Uterus (tissue), 4 donors: ENCODE measurements around the gene NBEAL2. TPM values are rescaled to one million over a fixed set of nuclear protein-coding genes. Genes with fewer than 3 reads are reported as not detected.
A peak's percentile ranks its signal among the peaks of the same experiment; 100 is the strongest.

Experiments used
- DNase-seq, 2 donors: peaks; one replicate each; pipeline ENCODE4 v3.0.0-alpha.2; 2019 to 2020
- H3K27ac ChIP-seq, 2 donors: fragments of 200-600 bp; sonication (generic); 1 replicate in 1 of 2; 2 replicates in 1 of 2; pipeline ENCODE4 v1.5.1; 2016 to 2018
- H3K27me3 ChIP-seq, 2 donors: fragments of 200-600 bp; sonication (generic); one replicate each; pipeline ENCODE4 v1.5.1; 2018 to 2019; ENCODE audit warnings: control low read depth in 1 of 2
- H3K36me3 ChIP-seq, 2 donors: fragments of 200-600 bp; sonication (generic); one replicate each; pipeline ENCODE4 v1.5.1; 2019; ENCODE audit warnings: control low read depth in 1 of 2
- H3K4me1 ChIP-seq, 2 donors: fragments of 200-600 bp; sonication (generic); one replicate each; pipeline ENCODE4 v1.5.1; 2018 to 2019; ENCODE audit warnings: control low read depth in 1 of 2
- H3K4me3 ChIP-seq, 2 donors: fragments of 200-600 bp; sonication (generic); 1 replicate in 1 of 2; 2 replicates in 1 of 2; pipeline ENCODE4 v1.5.1; 2018 to 2019; ENCODE audit warnings: mild to moderate bottlenecking in 1 of 2
- H3K9me3 ChIP-seq, 2 donors: fragments of 200-600 bp; sonication (generic); one replicate each; pipeline ENCODE4 v1.5.1; 2019; ENCODE audit warnings: control low read depth in 1 of 2
- CTCF ChIP-seq, 4 experiments: fragments of 200-600 bp in 2 of 4; fragments of 450-650 bp in 2 of 4; sonication (generic) in 2 of 4; IDR thresholded peaks; one replicate each; pipeline ENCODE4 v1.5.1; 2016 to 2019; ENCODE audit warnings: antibody characterized with exemption in 4 of 4, mild to moderate bottlenecking in 2 of 4, moderate library complexity in 1 of 4
- POLR2A ChIP-seq, 2 donors: fragments of 450-650 bp; IDR thresholded peaks; one replicate each; pipeline ENCODE4 v1.6.1; 2016; ENCODE audit warnings: antibody characterized with exemption in 2 of 2, mild to moderate bottlenecking in 1 of 2, moderate library complexity in 1 of 2
- intact Hi-C: fragments of 100-400 bp; cut with DNase I; formaldehyde crosslinking; loops from one replicate; pipeline ENCODE4 v1.15.1; 2023; ENCODE audit warnings: low total_unique reads
- total RNA-seq, 4 donors: library from RNA; depleted of rRNA in 3 of 4; stranded (reverse); fragments of >200 nt in 3 of 4; gene quantifications; one replicate each; pipeline versions ENCODE4 v1.1.0 to v1.2.4, GENCODE V29; 2014 to 2023
- donor health status: DM: yes; HTN: yes; CAD: no.

Gene NBEAL2
- total RNA-seq, 4 donors from 2014 or later, result 13.1 to 41.1 (median 23.8) TPM

GRCh38 chr3:47001731-47002170 lies 22.3 kb downstream of the NBEAL2 start:
- no peaks in the 10 kb centered on the region for H3K27me3 ChIP-seq
- H3K4me1 ChIP-seq, result no peaks in the 10 kb centered on the region
- no peaks in the 10 kb centered on the region for H3K9me3 ChIP-seq
- TF ChIP-seq CTCF (IDR thresholded peaks at IDR 0.05) (no peak), POLR2A (IDR thresholded peaks at IDR 0.05) (no peak)
- H3K36me3 ChIP-seq, result no peaks in the 10 kb centered on the region
- DNase-seq, result no peak
- H3K27ac ChIP-seq, result no peak overlapping the region
- intact Hi-C loops, result no loop called here
- H3K4me3 ChIP-seq, result no peak overlapping the region

- DNase-seq, result no peak
- no peak overlapping the region for H3K4me3 ChIP-seq
- no peak overlapping the region for H3K27ac ChIP-seq
- no peak for TF ChIP-seq CTCF (IDR thresholded peaks at IDR 0.05)
- no peak for TF ChIP-seq POLR2A (IDR thresholded peaks at IDR 0.05)
- H3K4me1 ChIP-seq, result no peaks in the 10 kb centered on the region
- no peaks in the 10 kb centered on the region for H3K9me3 ChIP-seq
- no peaks in the 10 kb centered on the region for H3K27me3 ChIP-seq
- H3K36me3 ChIP-seq, result no peaks in the 10 kb centered on the region
- intact Hi-C loops, result no loop called here
These were observed 22.9 kb downstream of the NBEAL2 start for GRCh38 chr3:47002171-47003055.

GRCh38 chr3:47003056-47003410 lies 23.6 kb downstream of the NBEAL2 start:
- Histone ChIP-seq H3K4me1 (no peaks in the 10 kb centered on the region), H3K4me3 (no peak overlapping the region), H3K27me3 (no peaks in the 10 kb centered on the region), H3K9me3 (no peaks in the 10 kb centered on the region), H3K27ac (no peak overlapping the region), H3K36me3 (no peaks in the 10 kb centered on the region)
- intact Hi-C loops, result no loop called here
- TF ChIP-seq POLR2A (IDR thresholded peaks at IDR 0.05), result no peak
- TF ChIP-seq CTCF (IDR thresholded peaks at IDR 0.05), result no peak
- DNase-seq, result peak in 1 of 2 donors; percentile 9

- H3K36me3 ChIP-seq, result no peaks in the 10 kb centered on the region
- no peak overlapping the region for H3K4me3 ChIP-seq
- peak; percentile 14 to 18 for DNase-seq
- H3K9me3 ChIP-seq, result no peaks in the 10 kb centered on the region
- H3K27me3 ChIP-seq, result no peaks in the 10 kb centered on the region
- TF ChIP-seq POLR2A (IDR thresholded peaks at IDR 0.05) (no peak), CTCF (IDR thresholded peaks at IDR 0.05) (no peak)
- intact Hi-C loops, result no loop called here
- H3K4me1 ChIP-seq, result peaks cover 0 to 1% of the 10 kb centered on the region in 2 donors
- H3K27ac ChIP-seq, result no peak overlapping the region
These were observed 24.2 kb downstream of the NBEAL2 start for GRCh38 chr3:47003461-47004368.
